Measurements from ENCODE around the gene NIPBL.

The NIPBL gene

DNA sequence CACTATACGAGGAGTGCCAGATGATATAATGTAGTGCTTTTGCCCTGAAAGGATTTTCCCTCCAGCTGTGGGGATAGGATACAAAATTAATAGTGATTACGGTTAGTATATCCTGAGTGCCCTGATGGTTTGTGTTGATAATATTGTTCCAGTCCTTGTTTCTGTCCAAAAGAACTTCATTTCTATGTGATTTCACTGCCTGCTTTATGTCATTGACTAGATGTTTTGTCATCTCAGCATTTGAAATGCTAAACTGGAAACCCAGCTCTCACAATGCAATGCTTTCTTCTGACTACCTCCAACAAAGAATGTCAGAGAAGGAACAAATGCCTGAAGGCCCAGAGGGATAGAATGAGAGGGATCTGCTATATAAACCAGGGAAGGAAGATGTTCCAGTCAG, 177.8 kb downstream of the NIPBL start:
- DNase-seq (ENCODE audit: insufficient read length, low spot score) (no peak), FAIRE-seq (no peak)
- TF ChIP-seq, protein P1, sequence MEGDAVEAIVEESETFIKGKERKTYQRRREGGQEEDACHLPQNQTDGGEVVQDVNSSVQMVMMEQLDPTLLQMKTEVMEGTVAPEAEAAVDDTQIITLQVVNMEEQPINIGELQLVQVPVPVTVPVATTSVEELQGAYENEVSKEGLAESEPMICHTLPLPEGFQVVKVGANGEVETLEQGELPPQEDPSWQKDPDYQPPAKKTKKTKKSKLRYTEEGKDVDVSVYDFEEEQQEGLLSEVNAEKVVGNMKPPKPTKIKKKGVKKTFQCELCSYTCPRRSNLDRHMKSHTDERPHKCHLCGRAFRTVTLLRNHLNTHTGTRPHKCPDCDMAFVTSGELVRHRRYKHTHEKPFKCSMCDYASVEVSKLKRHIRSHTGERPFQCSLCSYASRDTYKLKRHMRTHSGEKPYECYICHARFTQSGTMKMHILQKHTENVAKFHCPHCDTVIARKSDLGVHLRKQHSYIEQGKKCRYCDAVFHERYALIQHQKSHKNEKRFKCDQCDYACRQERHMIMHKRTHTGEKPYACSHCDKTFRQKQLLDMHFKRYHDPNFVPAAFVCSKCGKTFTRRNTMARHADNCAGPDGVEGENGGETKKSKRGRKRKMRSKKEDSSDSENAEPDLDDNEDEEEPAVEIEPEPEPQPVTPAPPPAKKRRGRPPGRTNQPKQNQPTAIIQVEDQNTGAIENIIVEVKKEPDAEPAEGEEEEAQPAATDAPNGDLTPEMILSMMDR (IDR thresholded peaks at IDR 0.05; ENCODE audit: insufficient read depth, missing control alignments), result no peak

DNA sequence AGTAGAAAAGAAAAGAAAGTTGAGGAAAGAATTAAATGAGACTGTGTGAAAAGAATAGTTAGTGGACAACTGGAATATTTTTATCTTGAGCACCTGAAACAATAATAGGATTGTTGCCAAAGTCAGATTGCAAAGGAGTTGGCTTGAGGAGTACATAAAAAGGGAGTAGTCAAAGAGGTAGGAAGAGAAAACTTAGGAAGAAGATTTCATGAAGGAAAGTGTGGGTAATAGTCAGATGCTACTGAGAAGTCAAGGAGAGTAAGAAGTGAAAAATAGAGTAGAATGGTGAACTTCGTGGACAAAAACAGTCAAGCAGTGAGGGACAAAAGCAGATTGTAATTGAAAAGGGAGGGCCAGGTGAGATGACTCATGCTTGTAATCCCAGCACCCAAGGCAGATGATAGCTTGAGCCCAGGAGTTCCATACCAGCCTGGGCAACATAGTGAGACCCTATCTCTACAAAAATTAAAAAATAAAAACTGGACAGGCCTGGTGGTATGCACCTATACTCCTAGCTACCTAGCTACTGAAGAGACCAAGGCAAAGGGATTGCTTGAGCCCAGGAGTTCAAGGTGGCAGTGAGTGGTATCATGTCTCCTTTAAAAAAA, 178.9 kb downstream of the NIPBL start:
- DNase-seq (ENCODE audit: insufficient read length, low spot score) (no peak), FAIRE-seq (no peak)
- TF ChIP-seq, protein P1 (IDR thresholded peaks at IDR 0.05; ENCODE audit: insufficient read depth, missing control alignments), result no peak

DNA sequence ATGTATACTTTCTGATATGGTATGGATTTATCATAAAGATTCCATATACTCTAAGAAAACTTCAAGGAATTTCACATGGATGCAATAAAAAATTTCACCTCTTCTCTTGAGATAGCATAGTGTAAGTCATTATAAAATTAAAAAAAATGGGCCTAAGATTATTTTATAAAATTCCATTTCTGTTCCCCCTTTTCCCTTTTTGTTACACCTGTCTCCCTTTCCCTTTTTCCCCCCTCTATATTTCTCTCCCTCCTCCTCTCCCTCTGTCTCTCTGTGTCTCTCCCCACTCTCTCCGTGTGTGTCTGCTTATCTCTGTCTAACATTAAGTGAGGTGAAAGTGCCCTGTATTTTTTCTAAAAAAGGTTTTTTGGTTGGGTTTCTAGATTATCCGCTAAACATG, 180.2 kb downstream of the NIPBL start:
- FAIRE-seq (no peak), DNase-seq (ENCODE audit: insufficient read length, low spot score) (no peak)
- TF ChIP-seq, protein P1 (IDR thresholded peaks at IDR 0.05; ENCODE audit: insufficient read depth, missing control alignments), result no peak

DNA sequence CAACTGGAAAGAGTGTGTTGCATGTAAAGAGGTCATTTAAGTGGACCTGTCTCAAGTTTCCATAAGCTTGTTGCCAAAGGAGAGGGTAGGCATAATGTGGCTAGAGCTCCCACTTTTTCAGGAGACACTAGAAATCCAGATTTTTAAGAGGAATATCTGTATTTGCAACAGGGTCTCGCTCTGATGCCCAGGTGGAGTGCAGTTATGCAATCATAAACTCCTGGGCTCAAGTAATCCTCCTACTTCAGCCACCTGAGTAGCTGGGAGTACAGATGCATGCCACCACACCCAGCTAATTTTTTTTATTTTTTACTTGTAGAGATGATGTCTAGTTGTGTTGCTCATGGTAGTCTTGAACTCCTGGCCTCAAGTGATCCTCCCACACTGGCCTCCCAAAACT, 183.5 kb downstream of the NIPBL start:
- FAIRE-seq (no peak), DNase-seq (ENCODE audit: insufficient read length, low spot score) (no peak)
- TF ChIP-seq, protein P1 (IDR thresholded peaks at IDR 0.05; ENCODE audit: insufficient read depth, missing control alignments), result no peak

DNA sequence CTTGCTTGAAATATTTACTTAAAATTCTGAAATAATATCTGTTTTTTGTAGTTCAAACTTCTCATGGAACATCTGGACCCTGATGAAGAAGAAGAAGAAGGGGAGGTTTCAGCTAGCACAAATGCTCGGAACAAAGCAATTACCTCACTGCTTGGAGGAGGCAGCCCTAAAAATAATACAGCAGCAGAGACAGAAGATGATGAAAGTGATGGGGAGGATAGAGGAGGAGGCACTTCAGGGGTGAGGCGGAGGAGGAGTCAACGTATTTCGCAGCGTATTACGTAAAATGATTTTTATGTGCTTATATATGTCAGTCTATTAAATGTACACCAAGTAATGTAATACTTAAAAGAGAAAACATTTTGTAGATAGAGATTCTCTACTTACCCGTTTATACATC, 187.2 kb downstream of the NIPBL start:
- FAIRE-seq, result no peak
- DNase-seq (ENCODE audit: insufficient read length, low spot score), result no peak
- TF ChIP-seq, protein P1 (IDR thresholded peaks at IDR 0.05; ENCODE audit: insufficient read depth, missing control alignments), result no peak

DNA sequence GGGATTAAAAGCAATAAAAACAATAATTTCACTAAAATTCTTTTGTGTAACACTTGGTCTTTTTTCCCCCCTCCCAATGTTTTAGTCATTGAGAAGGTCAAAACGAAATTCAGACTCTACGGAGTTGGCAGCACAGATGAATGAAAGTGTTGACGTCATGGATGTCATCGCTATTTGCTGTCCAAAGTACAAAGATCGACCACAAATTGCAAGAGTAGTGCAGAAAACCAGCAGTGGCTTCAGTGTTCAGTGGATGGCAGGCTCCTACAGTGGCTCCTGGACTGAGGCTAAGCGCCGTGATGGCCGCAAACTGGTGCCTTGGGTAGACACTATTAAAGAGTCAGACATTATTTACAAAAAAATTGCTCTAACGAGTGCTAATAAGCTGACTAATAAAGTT, 187.9 kb downstream of the NIPBL start:
- TF ChIP-seq, protein P1 (IDR thresholded peaks at IDR 0.05; ENCODE audit: insufficient read depth, missing control alignments), result no peak
- DNase-seq (ENCODE audit: insufficient read length, low spot score), result no peak
- FAIRE-seq, result no peak

DNA sequence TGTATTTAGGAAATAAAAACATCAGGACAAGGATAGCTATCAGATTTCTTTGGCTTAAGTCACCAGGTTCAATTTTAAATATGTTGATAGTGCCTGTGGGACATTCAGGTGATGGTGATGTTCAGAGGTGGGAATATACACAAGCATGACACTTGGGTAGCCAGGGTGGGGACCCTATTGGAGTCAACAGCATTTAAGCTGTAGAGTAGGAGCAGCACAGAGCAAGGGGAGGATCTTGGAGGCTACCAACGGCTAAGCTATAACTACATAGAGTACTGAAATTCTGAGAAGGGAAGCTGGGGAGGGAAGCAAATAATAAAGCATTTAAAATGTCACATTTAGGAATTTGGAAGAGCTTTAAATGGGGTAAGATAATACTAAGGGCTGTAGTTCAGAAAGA, 194.9 kb downstream of the NIPBL start:
- FAIRE-seq, result no peak
- no peak for DNase-seq (ENCODE audit: insufficient read length, low spot score)
- TF ChIP-seq, protein P1 (IDR thresholded peaks at IDR 0.05; ENCODE audit: insufficient read depth, missing control alignments), result no peak

Data from D721Med (cell line).